HG03442 (cell line): ENCODE measurements around the gene SCN4A.
"Not testable (repeated sequence)": the region's sequence is repeated elsewhere in the genome, so short reads cannot be mapped to it uniquely, and the experiment has no call there.

Source experiments
- ATAC-seq: cut with Tn5 transposase; IDR thresholded peaks from one replicate; pipeline ENCODE4 v1.9.1; 2021; ENCODE audit warnings: mild to moderate bottlenecking, moderate library complexity; ENCODE audit not compliant: unreplicated experiment

SCN4A gene

DNA sequence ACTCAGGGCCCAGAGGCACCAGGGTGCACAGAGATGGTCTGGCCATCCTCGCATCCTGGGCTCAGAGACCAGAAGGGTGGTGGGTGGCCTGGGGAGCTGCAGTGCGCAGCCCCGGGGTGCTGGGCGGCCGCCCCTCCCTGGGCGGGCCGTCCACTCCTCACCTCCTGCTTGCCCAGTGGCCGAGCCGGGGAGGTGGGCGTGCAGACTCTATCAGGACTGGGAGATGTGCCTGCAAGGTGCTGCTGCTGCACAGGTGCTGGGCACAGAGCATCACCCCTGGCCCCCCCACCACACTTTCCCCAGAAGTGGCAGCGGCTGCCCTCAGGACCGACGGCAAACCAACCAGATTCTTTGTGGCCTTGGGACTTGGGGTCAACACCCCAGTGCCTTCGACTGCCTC lies at the start of gene SCN4A:
Gene SCN4A (minus strand): TSS at position 123 of the 400 bp plus-strand sequence. CDS start 77 bp downstream, at position 46.
- no peak for ATAC-seq

DNA sequence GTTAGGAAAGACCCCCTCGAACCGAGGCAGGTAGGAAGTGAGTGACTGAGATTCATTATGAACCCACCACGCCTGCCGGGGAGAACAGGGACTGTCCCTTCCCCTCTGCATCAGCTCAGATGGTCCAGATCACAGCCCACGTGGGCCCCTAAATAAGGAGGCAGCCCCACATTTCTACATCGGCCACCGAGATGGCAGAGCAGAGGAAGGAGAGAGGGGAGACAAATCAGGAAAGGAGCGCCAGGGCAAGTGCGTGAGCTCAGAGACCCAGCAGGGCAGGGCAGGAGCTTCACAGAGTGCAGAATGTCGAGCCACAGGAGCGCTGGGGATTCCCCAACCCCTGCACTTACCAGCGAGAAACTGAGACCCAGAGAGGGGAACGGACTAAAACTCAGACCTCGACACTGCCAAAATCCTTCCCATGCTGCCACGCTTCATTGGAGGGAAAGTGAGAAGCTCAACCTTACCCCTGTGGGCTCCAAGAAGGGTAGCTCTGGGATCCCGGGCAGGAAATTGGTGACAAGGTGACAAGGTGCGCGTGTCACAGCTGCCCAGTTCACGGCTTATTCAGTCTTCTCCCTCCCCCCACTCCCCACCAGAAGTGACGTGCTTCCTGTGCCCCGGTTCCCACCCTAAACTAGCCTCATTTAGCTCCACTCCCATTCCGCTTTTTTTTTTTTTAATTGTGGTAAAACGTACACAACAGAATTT lies 47.5 kb upstream of the SCN4A start, which contains the start of gene ICAM2:
Gene ICAM2 (minus strand): TSS at position 578 of the 711 bp plus-strand sequence. CDS start 13,942 bp downstream, outside the sequence.
- ATAC-seq: peak; percentile 56

DNA sequence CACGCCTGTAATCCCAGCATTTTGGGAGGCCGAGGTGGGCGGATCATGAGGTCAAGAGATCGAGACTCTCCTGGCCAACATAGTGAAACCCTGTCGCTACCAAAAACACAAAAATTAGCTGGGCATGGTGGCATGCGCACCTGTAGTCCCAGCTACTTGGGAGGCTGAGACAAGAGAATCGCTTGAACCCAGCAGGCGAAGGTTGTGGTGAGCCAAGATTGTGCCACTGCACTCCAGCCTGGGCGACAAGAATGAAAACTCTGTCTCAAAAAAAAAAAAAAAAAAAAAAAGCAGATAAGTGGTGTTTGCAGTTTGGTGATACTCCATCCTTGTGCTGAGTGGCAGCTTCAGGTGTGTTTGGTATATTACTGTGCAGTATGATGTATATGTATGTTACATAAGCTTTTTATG lies 46.8 kb upstream of the SCN4A start:
- peak; percentile 4 for ATAC-seq

DNA sequence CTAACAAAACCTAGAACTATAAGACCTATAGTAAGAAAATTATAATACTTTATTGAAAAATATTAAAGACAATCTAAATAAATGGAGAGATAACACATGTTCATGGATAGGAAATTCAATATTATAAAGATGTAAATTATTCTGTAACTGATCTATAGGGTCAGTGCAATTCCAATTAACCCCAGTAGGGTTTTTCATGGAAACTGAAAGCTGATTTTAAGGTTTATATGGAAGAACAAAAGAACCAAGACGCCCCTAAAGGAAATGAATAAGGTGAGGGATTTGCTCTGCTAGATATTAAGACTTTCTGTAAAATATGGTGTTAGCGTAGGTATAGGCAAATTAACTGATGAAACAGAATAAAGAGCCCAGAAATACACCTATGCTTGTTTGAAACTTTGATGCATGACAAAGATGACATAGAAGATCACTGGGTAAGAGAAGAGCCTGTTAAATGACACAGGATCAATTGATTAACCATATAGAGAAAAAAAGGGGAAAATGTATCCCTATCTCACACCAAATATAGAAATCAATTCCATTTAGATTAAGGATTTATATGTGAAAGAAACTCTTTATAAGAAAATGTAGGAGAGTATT lies 44.8 kb upstream of the SCN4A start:
- no peak for ATAC-seq

DNA sequence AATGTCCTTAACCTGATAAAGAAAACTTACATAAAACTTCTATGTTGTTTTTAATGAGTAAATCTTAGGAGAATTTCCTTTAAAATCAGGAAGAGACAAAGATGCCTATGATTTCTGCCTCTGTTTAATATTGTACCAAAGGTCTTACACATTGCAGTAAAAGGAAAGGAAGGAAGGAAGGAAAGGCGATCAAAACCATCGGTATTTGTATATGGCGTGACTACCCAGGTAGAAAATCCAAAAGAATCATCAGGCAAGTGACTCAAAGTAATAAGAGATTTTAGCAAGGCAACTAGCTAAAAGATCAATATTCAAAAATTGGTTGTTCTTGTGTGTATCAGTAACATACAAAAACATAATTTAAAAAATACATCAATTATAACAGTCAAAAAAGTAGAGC lies 44.3 kb upstream of the SCN4A start:
- ATAC-seq: no peak

DNA sequence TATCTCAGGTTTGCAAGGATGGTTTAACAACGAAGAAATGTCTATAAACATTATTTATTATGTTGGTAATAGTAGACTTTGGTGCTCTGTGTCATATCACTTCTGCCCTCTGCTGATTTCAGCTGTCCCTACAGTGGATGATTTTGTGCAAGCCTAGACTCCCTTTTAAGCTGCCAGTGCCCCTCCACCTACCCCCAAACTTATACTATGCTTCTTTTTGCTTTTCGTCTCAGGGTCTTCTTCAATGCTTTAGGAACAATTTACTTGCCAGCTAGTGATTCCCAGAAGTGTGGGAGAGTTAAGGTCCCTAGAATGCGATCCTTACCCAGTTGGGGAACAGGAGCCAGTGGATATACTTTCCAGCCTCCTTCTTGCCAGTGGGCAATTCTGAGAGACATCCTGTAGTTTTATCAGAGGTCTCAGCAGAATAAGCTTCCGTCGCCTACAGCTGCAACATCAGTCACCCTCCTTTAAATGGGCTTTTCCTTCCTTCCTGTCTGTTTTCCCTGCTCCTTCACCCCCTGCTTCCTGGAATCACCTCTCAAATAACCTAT lies 43.6 kb upstream of the SCN4A start:
- no peak for ATAC-seq

DNA sequence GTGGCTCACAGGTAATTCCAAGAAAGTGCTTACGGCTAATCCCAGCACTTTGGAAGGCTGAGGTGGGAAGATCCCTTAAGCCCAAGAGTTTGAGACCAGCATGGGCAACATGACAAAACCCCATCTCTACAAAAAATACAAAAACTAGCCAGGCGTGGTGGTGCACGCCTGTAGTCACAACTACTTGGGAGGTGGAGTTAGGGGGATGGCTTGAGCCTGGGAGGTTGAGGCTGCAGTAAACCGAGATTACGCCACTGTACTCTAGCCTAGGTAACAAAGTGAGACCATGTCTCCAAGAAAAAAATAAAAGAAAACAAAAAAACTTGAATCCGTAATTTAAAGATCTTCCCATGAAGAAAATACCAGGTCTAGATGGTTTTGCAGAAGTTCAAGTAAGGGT lies 42.7 kb upstream of the SCN4A start:
- ATAC-seq: no peak

DNA sequence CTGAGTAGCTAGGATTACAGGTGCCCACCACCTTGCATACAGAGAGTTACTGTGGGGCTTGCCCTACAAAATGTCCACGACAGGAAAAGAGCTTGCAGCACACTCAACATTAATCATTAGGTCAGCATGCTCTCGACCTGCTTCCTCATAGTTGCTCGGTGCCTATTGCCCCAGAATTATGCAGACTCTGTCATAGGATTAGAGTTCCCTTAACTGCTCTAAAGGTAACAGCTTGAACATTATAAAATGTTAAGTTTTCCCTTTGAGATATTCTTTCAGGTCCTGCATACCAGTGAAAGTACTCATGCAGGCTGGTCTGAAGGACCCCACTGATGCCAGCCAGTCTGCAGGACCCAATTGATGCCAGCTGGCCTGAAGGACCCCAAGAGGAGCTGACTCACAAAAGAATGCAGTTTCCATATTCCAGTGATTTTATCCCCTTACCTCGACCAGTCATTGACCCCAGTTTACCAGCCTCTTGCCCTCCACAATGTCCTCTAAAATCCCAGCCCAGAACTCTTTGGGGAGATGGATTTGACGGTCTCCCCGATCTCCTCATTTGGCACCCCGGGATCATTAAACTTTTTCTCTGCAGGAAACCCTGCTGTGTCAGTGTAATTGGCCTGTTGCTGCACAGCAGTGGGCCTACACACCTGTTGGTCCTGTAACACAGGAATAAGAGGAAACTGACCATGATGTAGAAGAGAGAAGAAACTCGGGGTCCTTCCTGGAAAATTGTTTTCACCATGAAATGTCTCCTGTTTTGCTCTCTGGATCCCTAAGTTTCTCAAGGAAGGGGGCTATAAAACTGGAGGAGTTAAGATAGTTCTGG lies 37.1 kb upstream of the SCN4A start:
- ATAC-seq: no peak

DNA sequence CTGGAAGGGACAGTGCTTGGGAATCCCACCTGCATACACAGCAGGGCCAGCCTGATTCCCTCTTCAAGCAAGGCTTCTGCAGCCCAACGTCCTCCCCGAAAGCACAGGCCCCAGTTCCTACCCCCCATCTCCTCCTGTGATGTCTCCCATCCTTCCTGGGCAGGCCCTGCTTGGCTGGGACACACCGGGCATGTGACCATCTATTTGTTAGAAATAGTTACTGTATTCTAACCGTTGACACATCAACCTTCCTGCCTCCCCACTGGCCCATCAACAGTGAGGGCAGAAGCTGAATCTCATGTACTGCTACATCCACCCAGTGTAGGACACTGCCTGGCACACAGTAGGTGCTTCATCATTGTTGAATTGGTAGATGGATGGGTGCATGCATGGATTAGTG lies 36.1 kb upstream of the SCN4A start:
- no peak for ATAC-seq

DNA sequence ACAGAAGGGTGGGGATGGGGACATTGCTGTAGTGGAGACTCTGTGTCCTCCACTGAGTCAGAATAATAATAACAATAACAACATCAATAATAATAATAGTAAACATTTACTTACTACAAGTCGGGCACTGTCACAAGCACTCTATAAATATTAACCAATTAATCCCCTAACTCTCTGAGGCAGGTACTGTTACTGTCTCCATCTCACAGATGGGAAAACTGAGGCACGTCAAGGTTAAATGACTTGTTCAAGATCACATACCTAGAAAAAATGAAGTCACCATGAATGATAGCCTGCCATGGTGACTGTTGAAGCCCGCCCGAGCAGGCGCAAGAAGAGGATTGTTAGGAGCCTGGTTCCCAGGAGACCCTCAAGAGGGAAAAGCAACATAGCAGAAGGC lies 35.6 kb upstream of the SCN4A start:
- ATAC-seq: no peak

DNA sequence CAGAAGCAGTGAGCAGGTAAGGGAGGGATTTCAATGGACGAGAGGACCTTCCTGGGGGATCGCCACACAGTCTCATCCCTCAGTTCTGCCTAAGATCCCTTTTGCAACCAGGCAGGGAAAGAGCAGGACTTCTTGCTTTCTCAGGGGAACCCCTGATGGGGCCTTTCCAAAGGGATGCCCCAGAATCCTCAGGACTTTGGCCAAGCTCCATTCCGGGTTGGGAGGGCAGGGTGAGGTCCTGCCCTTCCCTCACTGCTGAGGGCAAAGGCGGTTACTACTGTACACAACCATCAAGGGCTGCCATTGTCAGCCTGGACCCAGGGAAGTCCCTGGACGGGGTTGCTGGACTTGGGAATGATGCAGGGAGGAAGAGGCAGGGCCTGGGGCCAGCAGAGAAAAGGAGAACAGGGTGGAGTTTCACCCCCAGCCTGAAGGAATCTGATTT lies 35.1 kb upstream of the SCN4A start:
- ATAC-seq: no peak

DNA sequence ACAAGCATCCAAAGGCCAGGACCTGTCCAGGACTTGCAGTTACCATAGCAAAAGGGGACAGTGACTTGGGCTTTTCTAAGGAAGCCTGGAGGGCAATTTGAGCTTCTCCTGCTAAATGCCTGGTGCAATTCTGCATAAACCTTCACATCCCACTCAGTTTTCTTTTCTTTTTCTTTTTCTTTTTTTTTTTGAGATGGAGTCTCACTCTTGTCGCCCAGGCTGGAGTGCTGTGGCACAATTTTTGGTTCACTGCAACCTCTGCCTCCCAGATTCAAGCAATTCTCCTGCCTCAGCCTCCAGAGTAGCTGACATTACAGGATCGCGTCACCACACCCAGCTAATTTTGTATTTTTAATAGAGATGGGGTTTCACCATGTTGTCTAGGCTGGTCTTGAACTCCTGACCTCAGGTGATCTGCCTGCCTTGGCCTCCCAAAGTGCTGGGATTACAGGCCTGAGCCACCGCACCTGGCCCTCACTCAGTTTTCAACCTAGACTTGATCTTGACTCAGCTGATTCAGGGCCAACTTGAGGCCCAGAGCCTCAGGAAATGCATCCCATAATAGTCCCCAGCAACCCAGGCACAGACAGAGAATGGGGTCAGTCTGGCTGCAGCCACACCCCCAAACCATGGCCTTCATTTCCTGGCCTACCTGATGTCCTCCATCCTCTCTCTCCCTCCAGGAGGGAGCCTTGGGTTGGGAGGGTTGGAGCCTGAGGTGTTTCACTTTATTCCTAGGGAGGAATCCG lies 34.5 kb upstream of the SCN4A start:
- not testable (repeated sequence) for ATAC-seq

DNA sequence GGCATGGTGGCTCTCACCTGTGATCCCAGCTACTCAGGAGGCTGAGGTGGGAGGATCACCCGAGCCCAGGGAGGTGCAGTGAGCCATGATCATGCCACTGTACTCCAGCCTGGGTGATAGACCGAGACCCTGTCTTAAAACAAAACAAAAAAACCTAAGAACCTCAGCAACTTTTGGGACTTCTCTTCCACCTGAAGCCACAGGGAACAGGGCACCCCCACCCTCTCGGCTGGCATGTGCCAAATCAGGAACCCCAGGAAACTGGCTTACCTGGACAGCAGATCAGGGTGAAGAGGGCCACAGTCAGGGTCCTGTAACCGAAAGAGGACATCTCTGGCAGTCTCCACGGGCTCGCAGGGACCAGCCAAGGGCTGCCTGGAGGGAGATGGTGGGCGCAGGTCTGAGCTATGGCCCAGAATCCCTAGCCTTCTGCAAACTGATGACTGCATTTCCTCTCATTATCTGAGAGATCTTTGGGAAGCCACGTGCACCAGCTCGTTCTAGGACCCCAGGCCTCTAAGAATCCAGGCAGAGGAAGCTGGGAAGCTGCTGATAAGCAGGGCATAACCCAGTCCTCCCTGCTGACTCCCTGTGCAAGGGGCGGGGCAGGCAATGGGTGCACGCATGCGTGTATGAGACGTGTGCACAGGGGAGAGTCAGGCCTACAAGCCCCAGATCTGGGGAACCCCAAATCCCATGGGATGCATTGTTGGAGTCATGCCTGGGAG lies 33.8 kb upstream of the SCN4A start:
- no peak for ATAC-seq

DNA sequence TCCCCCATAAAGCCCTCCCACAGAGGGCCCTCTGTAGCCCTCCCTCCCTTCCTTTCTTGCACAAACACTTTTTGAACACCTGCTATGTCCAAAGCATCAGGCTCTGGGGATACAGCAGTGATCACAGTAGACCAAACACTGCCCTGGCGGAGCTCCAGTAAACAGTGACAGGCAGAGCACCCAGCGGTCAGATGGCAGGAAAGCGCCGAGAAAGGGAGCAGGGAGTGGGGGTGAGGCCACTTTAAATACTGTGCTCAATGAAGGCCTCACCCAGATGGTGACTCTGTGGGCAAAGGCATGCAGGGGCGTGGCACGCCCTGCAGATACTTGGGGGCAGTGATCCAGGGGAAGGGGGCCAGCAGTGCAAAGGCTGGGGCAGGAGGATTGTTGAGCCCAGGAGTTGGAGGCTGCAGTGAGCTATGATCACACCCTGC lies 33.0 kb upstream of the SCN4A start:
- ATAC-seq: no peak

DNA sequence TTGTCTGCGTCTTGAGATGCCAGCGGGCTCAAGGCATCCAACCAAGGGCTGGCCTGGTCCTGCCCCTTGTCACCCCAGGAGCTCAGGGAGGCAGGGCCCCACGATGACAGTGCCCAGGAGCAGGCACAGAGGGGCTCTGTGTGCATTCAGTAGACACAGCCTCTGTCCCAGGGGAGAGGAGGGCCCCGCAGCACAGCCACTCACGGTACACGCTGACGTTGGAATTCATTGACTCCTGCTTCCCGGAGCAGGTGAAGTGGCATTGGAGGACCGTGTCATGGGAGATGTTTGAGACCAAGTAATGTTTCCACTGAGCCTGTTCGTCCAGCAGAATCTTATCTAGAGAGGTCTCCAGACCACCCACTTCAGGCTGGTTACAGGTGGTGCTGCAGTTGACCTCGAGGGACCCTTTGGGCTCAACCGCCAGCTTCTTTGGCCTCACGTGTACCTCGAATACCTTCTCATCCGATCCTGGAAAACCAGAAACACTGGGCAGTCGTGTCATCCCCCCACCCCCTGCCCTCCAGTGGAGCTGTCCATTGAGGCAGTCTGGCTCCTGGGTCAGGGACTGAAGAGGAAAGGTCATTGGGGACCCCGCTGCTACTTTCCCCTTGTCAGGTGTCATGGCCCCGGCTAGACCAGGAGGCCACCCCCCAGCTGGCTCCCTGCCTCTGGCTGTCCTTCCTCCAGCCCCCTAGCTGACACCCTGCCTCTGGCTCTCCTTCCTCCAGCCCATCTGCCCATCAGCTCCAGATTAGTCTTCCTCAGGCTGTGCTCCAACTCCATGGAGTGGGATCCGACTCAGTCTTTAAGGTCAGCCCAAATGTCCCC lies 32.4 kb upstream of the SCN4A start:
- no peak for ATAC-seq

DNA sequence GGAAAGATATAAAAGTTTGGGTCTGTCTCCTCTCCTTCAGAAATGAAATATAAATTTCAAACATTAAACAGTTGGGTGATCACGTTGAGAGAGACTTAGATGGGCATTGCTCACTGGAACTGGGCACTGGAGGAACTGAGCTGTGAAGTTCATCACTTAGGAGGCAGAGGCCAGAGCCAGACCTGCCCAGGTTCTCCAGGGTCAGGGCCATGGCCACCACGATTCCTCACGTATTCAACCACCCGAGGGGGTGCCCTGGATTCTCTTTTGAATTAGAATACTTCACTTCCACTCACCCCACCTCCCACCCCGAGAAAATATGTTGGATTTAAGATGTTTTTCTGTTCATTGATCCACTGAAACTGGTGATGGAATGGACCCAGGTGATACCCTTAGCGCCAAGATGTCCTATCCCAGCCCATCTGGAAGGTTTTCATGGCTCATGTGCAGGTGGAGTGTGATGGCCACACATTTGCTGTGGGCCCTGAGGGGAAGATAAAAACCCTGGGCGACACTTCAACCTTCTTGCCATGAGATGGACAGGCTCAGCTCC lies 31.6 kb upstream of the SCN4A start:
- ATAC-seq: no peak

DNA sequence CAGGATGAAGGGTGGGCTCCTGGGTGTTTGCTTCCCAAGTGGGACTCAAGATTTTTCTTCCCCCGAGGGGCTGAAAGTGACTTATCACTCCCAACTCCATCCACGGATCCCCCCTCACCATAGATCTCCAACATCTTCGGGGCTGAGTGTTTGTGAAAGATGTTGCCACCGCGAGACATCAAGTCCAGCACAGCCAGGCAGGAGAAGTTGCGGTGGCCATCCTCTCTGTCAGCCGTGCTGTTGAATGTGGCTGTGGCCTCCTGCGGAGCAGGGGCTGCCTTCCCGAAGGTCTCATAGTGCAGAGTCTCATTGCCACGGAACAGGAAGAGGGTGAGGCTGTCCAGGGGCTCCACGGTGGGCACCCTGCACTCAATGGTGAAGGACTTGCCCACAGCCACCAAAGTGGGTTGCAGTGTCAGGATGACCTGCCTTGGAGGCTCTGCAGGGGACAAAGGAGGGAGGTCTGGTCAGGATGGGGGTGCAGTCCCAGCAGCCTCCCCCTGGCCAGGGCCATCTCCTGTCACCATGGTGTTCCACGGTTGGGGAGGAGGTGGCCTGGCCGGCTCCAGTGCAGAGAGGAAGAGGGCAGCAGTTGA lies 30.9 kb upstream of the SCN4A start:
- ATAC-seq: no peak
